OCI-LY3 (cell line): ENCODE data around the gene PPDPF.

Experiments used
- EZH2phosphoT487 ChIP-seq: fragments of 200-600 bp; shearing (Covaris generic); IDR thresholded peaks from 2 replicates; pipeline ENCODE4 v1.6.1; 2018; ENCODE audit warnings: antibody characterized with exemption, mixed run types, low read depth
- TF ChIP-seq, protein P1 (sequence below): fragments of 200-600, 300-600 bp; sonication (generic); IDR thresholded peaks from 2 replicates; pipeline ENCODE4 v1.5.1; 2014; ENCODE audit warnings: antibody characterized with exemption, low read length, low read depth

GRCh38 chr20:63560856-63561609, 40.5 kb downstream of the PPDPF start:
- TF ChIP-seq, protein P1, sequence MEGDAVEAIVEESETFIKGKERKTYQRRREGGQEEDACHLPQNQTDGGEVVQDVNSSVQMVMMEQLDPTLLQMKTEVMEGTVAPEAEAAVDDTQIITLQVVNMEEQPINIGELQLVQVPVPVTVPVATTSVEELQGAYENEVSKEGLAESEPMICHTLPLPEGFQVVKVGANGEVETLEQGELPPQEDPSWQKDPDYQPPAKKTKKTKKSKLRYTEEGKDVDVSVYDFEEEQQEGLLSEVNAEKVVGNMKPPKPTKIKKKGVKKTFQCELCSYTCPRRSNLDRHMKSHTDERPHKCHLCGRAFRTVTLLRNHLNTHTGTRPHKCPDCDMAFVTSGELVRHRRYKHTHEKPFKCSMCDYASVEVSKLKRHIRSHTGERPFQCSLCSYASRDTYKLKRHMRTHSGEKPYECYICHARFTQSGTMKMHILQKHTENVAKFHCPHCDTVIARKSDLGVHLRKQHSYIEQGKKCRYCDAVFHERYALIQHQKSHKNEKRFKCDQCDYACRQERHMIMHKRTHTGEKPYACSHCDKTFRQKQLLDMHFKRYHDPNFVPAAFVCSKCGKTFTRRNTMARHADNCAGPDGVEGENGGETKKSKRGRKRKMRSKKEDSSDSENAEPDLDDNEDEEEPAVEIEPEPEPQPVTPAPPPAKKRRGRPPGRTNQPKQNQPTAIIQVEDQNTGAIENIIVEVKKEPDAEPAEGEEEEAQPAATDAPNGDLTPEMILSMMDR = no peak
- no peak for TF ChIP-seq EZH2phosphoT487
